ENCODE measurements around the gene UBE2R2.

DNA sequence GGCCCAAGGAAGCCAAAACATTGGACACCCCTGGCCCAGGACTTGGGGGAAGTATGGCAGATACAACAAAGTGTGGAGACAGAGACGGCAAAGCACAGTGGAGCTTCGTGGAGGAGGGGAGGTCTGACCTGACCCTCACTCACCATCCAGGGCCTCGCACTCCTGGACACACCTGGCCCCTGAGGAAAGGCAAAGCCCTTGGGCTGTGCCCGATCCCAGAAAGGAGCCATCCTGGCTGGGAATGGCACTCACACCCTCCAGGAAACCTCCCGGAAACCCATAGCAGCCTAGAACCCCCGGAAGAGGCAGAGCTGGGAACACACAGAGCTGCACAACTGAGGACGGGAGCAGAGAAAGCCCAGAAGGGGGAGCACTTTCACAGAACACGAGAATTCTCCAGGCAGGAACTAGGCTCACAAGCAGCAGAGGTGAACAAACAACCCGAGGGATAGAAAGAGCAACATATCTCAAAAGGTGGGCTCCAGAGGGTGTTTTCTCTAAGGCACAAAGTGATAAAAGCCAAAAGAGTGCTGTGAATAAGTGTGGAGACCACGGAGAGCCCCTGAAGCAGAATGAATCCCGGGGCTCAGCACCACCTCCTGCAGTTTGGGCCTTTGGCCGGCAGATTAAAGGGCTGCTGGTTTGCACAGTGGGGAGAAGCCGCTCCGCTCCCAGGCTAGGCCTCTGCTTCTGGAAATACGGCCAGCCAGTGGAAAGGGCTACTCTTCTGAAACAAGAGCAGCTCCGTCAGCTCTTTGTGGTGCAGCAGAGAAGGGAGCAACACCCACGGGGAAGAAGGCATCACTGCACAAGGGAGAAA, 108.2 kb downstream of the UBE2R2 start:
- TF ChIP-seq, protein P1, sequence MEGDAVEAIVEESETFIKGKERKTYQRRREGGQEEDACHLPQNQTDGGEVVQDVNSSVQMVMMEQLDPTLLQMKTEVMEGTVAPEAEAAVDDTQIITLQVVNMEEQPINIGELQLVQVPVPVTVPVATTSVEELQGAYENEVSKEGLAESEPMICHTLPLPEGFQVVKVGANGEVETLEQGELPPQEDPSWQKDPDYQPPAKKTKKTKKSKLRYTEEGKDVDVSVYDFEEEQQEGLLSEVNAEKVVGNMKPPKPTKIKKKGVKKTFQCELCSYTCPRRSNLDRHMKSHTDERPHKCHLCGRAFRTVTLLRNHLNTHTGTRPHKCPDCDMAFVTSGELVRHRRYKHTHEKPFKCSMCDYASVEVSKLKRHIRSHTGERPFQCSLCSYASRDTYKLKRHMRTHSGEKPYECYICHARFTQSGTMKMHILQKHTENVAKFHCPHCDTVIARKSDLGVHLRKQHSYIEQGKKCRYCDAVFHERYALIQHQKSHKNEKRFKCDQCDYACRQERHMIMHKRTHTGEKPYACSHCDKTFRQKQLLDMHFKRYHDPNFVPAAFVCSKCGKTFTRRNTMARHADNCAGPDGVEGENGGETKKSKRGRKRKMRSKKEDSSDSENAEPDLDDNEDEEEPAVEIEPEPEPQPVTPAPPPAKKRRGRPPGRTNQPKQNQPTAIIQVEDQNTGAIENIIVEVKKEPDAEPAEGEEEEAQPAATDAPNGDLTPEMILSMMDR (IDR thresholded peaks at IDR 0.05): peak; percentile 24 to 29 (median 29)
- no peak for TF ChIP-seq POLR2A (IDR thresholded peaks at IDR 0.05)
